ENCODE measurements around the gene SAMD8.

The SAMD8 gene

DNA sequence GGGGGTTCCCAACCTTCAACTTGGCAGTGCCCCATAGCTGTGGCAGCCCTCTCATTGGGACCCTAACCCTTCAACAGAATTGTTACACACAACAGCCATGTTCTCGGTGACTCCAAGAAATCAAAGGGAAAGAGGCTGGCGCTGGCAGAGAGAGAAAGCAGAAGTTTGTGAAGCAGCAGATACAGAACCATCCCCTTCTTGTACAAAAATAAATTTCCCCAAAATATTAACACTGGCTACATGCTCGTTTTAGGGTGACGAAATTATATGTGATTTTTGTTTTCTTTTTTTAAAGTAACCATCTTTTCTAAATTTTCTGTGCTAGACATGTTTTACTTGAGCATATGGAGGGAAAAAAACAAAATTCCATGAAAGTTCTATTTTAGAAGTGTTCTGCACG lies 45.2 kb upstream of the SAMD8 start:
- ChIA-PET CTCF (no interaction called here), POLR2A (no interaction called here)
- TF ChIP-seq, protein P1, sequence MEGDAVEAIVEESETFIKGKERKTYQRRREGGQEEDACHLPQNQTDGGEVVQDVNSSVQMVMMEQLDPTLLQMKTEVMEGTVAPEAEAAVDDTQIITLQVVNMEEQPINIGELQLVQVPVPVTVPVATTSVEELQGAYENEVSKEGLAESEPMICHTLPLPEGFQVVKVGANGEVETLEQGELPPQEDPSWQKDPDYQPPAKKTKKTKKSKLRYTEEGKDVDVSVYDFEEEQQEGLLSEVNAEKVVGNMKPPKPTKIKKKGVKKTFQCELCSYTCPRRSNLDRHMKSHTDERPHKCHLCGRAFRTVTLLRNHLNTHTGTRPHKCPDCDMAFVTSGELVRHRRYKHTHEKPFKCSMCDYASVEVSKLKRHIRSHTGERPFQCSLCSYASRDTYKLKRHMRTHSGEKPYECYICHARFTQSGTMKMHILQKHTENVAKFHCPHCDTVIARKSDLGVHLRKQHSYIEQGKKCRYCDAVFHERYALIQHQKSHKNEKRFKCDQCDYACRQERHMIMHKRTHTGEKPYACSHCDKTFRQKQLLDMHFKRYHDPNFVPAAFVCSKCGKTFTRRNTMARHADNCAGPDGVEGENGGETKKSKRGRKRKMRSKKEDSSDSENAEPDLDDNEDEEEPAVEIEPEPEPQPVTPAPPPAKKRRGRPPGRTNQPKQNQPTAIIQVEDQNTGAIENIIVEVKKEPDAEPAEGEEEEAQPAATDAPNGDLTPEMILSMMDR (IDR thresholded peaks at IDR 0.05; ENCODE audit: insufficient read depth, low read length, missing control alignments): no peak
- no peak overlapping the region for H3K4me3 ChIP-seq (ENCODE audit: low read depth, low read length)
- DNase-seq (ENCODE audit: low read depth, low spot score): no peak

DNA sequence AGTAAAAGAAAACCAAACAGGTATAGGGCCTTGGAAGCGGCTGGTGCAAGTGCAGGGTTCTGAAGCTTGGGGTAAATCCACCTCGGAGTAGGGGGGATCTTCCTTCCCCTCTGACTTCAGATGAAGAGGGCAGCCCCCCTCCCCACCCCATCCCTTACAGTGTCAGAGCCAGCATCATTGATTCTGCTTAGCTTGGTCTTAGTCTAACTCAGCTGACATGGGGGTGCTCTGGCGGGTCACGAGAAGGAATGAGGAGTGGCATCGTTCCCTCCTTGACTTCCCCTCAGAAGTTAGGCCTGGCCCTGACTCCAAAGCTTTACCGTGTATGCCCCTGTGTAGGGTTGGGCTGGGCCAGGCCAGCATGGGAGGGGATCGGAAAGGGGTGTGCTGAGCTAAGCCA lies 44.2 kb upstream of the SAMD8 start:
- no peak for DNase-seq (ENCODE audit: low read depth, low spot score)
- ChIA-PET POLR2A (no interaction called here), CTCF (interaction anchor here (0.6 to 1.6 kb wide), 2 partner anchors 31 to 823 kb away, joined by 3 to 4 read pairs; no protein-coding TSS in a partner anchor)
- TF ChIP-seq, protein P1 (IDR thresholded peaks at IDR 0.05; ENCODE audit: insufficient read depth, low read length, missing control alignments): no peak
- H3K4me3 ChIP-seq (ENCODE audit: low read depth, low read length): no peak overlapping the region

DNA sequence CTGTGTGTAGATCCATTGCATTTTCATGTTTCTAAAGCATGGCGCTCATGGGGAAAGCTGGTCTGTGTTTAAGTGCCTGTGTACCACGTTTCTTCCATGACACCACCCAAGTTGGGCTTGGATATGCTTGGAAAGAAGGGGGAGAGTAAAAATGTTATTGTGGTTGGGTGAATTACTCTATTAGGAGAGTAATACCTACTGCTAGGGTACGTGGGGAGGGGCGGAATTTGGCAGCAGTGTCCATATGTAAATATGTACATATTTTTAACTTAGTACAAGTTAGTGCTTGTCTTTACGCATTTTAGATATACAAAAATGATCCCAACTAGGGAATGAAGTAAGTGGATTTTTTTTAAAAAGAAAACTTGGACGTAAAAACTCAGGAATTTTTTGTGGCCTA lies 42.9 kb upstream of the SAMD8 start:
- CTCF ChIA-PET: interaction anchor here (1.6 kb wide), 1 partner anchor 824 kb away, joined by 4 read pairs; no protein-coding TSS in a partner anchor
- TF ChIP-seq, protein P1 (IDR thresholded peaks at IDR 0.05; ENCODE audit: insufficient read depth, low read length, missing control alignments): no peak
- POLR2A ChIA-PET: no interaction called here
- no peak overlapping the region for H3K4me3 ChIP-seq (ENCODE audit: low read depth, low read length)
- no peak for DNase-seq (ENCODE audit: low read depth, low spot score)

DNA sequence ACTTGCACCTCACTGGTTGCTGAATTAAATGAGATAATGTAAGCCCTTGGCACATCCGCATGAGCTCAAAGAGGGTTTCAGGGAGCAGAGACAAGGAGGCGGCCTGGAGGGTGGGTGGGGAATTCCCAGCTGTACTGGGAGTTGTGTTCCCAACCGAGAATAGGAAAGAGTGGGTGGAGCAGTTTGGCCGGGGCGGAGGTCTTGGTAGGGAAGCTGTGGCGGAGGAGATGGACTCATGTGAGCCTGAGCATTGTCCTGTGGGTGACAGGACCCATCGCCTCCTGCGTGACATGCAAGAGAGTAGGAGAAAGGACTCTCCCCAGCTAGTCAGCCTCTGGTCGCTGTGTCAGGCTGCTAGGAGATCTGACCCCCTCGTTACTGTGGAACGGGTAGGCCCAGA lies 41.0 kb upstream of the SAMD8 start:
- no peak overlapping the region for H3K4me3 ChIP-seq (ENCODE audit: low read depth, low read length)
- ChIA-PET POLR2A (no interaction called here), CTCF (interaction anchor here (2.5 to 2.6 kb wide), 2 partner anchors 28 to 826 kb away, joined by 8 to 10 read pairs; a partner anchor contains a TSS)
- TF ChIP-seq, protein P1 (IDR thresholded peaks at IDR 0.05; ENCODE audit: insufficient read depth, low read length, missing control alignments): no peak
- DNase-seq (ENCODE audit: low read depth, low spot score): no peak

DNA sequence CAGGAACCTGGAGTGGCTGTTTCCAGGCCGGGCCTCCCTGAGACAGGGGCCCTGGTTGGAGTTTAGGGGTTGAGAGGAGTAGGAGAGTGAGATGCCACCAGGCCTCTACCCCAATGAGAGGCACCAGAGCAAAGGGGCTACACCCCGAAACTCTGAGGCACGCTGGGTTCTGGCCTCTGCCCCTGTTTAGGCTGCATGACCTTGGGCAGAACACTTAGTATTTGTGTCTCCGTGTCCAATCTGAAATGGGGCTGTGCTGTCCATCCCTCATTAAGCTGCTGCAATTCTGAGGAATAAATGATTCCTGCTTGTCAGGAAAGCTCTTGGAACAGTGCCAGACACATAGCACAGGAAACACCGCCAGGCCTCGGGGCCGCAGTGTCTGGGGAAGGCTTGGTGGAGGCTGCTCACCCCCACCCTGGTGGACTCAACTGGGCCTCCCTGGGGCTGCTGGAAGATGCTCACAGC lies 40.5 kb upstream of the SAMD8 start:
- no peak for DNase-seq (ENCODE audit: low read depth, low spot score)
- H3K4me3 ChIP-seq (ENCODE audit: low read depth, low read length): no peak overlapping the region
- ChIA-PET POLR2A (no interaction called here), CTCF (interaction anchor here (2.5 to 2.6 kb wide), 2 partner anchors 27 to 827 kb away, joined by 8 to 10 read pairs; a partner anchor contains a TSS)
- TF ChIP-seq, protein P1 (IDR thresholded peaks at IDR 0.05; ENCODE audit: insufficient read depth, low read length, missing control alignments): no peak

DNA sequence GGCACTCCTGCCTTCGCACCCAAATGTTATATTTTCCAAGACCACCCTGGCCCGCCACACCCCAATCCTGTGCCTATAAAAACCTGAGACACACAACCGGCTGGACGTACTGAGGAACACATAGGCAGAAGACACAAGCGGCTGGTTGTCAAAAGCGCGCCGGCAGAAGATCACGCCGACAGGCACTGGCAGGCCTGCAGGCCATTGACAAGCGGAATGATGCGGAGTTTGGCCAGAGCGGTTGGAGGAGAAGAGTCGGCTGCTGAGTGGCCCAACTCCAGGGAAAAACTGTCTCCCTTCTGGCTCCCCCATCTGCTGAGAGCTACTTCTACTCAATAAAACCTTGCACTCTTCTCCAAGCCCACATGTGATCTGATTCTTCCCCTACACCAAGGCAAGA lies 39.7 kb upstream of the SAMD8 start:
- TF ChIP-seq, protein P1 (IDR thresholded peaks at IDR 0.05; ENCODE audit: insufficient read depth, low read length, missing control alignments): no peak
- no peak for DNase-seq (ENCODE audit: low read depth, low spot score)
- ChIA-PET CTCF (interaction anchor here (2.5 kb wide), 1 partner anchor 27 kb away, joined by 8 read pairs; a partner anchor contains a TSS), POLR2A (interaction anchor here (0.6 kb wide), 1 partner anchor 235 kb away, joined by 3 read pairs; no protein-coding TSS in a partner anchor)
- no peak overlapping the region for H3K4me3 ChIP-seq (ENCODE audit: low read depth, low read length)

Data from AG04449 (cell line).